Left ventricle myocardium superior (tissue), 1 donor: ENCODE results near the gene ATP6V0A4. TPM values are rescaled to one million over a fixed set of nuclear protein-coding genes. Genes with fewer than 3 reads are reported as not detected.
"Not testable (repeated sequence)": the region's sequence is repeated elsewhere in the genome, so short reads cannot be mapped to it uniquely, and the experiment has no call there.

Experiments used
- ATAC-seq: fragments of 200-7000 bp; cut with Tn5 transposase; one replicate; pipeline ENCODE4 v1.9.1; 2020; ENCODE audit warnings: mild to moderate bottlenecking, moderate library complexity
- DNase-seq: peaks from one replicate; pipeline ENCODE4 v3.0.0-alpha.2; 2020
- intact Hi-C: fragments of 100-400 bp; cut with micrococcal nuclease; formaldehyde crosslinking; loops from one replicate; pipeline ENCODE4 v1.11.0; 2022
- total RNA-seq: library from RNA; stranded (reverse); fragmentation: NEBNext Ultra II Directional; extraction: Animal tissue kit (Norgen Biotek cat#: 25700); gene quantifications from one replicate; pipeline ENCODE4 v1.2.1, GENCODE V29; 2021
- donor health status: DM: no; HTN: yes; CAD: no; lungs with severe emphysema.

The ATP6V0A4 gene
- total RNA-seq, 1 donor from 2014 or later = not detected

DNA sequence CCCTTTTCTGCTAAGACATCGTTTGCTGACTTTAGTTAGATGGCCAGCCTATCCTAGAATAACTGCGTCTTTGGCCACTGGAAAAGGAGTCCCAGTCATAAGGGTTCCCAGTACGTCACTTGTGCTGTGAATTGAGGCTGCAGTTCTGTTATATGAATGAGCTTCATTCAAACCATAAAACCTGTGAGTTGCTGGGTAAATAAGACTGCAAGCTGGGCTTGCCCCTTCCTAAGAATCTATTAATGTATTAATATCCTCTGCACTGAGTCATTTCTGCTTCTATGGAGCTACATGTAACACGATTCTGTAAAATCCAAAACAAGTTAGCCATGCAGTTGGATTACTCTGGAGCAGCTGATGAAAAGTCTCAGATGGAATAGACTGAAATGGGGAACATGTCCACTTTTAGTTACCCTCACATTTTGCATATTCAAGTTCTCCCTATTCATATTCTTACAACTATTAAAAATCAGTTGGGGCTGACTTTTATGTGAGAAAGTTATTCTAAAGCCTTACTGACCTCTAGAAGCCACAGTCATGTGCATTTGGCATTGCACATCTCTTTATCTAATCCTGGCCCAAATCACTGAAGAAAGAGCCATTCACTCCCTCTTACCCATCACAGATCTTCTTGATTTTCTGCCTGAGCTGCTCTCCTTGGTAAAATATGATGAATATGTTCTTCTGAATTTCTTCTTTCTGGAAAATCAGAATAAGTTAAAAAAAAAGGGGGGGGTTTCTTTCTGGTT, 42.0 kb downstream of the ATP6V0A4 start:
- DNase-seq (no peak), ATAC-seq (no peak)
- intact Hi-C loops = no loop called here

GRCh38 chr7:138755331-138755747, 42.7 kb downstream of the ATP6V0A4 start:
- DNase-seq (no peak), ATAC-seq (no peak)
- intact Hi-C loops = no loop called here

GRCh38 chr7:138753610-138754009, 44.4 kb downstream of the ATP6V0A4 start:
- intact Hi-C loops = no loop called here
- no peak for DNase-seq
- no peak for ATAC-seq

DNA sequence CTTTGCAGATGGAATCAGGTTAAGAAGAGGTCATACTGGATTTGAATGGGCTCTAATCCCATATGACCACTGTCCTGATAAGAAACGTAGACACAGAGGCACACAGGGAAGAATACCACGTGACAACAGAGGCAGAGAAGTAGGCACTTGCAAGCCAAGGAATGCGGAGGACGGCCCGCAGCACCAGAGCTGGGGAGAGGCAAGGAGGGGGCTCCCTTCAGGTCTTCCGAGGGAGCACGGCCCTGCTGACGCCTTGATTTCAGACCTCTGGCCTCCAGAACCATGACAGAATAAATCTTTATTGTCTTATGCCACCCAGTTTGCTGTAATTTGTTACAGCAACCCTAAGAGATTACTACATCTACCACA, 44.9 kb downstream of the ATP6V0A4 start:
- intact Hi-C loops = no loop called here
- DNase-seq (no peak), ATAC-seq (no peak)

DNA sequence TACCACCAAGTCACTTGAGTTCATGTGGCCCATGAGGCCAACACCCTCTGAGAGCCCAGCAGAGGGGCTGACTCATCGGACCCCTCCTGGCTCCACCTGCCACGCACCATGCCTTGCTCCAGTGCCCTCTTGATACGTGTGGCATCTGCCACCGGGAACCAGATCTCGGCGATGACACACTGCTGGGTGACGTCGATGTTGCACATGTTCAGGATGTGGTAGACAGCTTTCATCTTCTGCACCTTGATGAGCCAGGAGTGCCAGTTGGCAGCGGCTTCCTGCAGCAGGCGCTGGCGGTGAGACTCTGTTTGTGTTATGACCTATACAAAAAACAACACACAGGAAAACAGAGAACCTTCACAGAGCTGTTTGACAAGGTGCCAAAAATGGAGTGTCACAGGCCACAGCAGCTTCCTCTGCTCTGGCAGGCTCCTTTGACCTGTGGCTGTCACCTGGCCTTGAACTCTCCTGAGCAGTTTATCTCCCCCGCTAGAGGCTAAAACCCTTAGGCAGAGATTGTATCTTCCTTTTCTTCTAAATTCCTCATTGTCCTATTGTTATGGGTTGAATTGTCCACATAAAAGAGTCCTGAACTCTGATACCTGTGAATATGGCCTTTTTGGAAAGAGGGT, 45.4 kb downstream of the ATP6V0A4 start:
- ATAC-seq (no peak), DNase-seq (peak; percentile 39)
- intact Hi-C loops = no loop called here

GRCh38 chr7:138750901-138751464, 47.0 kb downstream of the ATP6V0A4 start:
- DNase-seq = no peak
- intact Hi-C loops = no loop called here
- ATAC-seq = no peak

GRCh38 chr7:138750473-138750872, 47.5 kb downstream of the ATP6V0A4 start:
- DNase-seq (no peak), ATAC-seq (no peak)
- intact Hi-C loops = no loop called here

- ATAC-seq = no peak
- no peak for DNase-seq
- intact Hi-C loops = no loop called here
These were observed 48.0 kb downstream of the ATP6V0A4 start for GRCh38 chr7:138749960-138750359.

DNA sequence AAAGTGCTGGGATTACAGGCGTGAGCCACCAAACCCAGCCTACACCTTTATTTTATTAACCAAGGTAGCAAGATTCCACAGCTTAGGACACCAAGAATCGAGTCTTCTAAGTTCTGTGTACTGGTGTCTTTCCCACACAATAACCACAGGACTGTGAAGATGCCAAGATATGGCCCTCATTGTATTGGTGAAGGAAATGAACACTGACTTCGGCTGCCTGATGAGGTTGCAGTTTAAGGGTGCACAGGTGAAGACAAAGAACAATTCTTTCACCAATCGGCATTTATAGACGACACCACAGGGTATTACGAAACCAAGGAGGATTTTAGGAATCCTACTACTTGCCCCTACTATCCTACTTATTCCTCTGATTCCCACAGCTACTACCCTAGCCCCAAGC, 49.3 kb downstream of the ATP6V0A4 start:
- intact Hi-C loops = no loop called here
- no peak for DNase-seq
- ATAC-seq = no peak

GRCh38 chr7:138746073-138746472, 51.9 kb downstream of the ATP6V0A4 start:
- intact Hi-C loops = no loop called here
- DNase-seq (no peak), ATAC-seq (no peak)

DNA sequence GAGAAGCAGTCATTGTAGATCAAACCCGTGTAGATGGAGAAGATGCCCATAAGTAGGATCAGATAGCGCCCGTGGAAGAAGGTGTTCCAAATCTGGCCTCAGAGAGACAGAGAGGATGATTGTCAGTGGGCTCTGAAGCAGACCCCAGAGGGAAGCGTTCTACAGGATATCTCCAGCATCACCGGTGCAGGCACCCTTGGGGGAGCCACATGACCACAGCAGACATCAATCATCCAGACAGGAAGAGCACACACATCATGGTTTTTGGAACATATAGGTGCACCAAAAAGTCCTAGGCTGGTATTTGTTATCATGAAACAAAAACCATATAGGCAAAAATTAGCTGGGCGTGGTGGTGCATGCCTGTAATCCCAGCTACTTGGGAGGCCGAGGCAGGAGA, 52.8 kb downstream of the ATP6V0A4 start:
- DNase-seq (no peak), ATAC-seq (no peak)
- intact Hi-C loops = no loop called here

- no peak for DNase-seq
- intact Hi-C loops = no loop called here
These were observed 56.6 kb downstream of the ATP6V0A4 start for GRCh38 chr7:138741453-138741735.

DNA sequence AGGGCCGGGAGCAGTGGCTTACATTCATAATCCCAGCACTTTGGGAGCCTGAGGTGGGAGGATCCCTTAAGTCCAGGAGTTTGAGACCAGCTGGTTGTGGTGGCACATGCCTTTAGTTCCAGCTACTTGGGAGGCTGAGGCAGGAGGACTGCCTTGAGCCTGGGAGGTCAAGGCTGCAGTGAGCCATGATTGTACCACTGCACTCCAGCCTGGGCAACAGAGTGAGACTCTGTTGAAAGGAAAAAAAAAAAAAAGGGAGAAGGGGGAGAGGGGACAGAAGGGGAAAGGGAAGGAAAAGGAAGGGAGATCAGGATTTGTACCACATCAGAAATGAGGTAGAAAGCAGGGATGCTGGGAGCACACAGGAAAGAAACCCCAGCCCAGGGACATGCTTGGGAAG, 58.1 kb downstream of the ATP6V0A4 start:
- intact Hi-C loops = loop anchor here (2.0 kb wide), 1 partner anchor 579 kb away; no protein-coding TSS in a partner anchor
- DNase-seq (no peak), ATAC-seq (no peak)

More at GRCh38 chr7:138741453-138741735, 56.6 kb downstream of the ATP6V0A4 start:
- ATAC-seq = no peak

GRCh38 chr7:138738551-138739335, 59.3 kb downstream of the ATP6V0A4 start:
- intact Hi-C loops = loop anchor here (2.0 kb wide), 1 partner anchor 578 kb away; no protein-coding TSS in a partner anchor
- ATAC-seq (peak; percentile 79), DNase-seq (peak; percentile 90)

- intact Hi-C loops = loop anchor here (2.0 kb wide), 1 partner anchor 577 kb away; no protein-coding TSS in a partner anchor
- DNase-seq (no peak), ATAC-seq (no peak)
These were observed 59.9 kb downstream of the ATP6V0A4 start for GRCh38 chr7:138738114-138738513.

GRCh38 chr7:138735399-138735798, 62.6 kb downstream of the ATP6V0A4 start:
- ATAC-seq (no peak), DNase-seq (no peak)
- intact Hi-C loops = no loop called here

- ATAC-seq, DNase-seq, intact Hi-C loops: not testable (repeated sequence)
These were observed 66.3 kb downstream of the ATP6V0A4 start for GRCh38 chr7:138731733-138732132.

- no peak for ATAC-seq
- intact Hi-C loops = no loop called here
- DNase-seq = no peak
These were observed 68.6 kb downstream of the ATP6V0A4 start for GRCh38 chr7:138729444-138729843.

DNA sequence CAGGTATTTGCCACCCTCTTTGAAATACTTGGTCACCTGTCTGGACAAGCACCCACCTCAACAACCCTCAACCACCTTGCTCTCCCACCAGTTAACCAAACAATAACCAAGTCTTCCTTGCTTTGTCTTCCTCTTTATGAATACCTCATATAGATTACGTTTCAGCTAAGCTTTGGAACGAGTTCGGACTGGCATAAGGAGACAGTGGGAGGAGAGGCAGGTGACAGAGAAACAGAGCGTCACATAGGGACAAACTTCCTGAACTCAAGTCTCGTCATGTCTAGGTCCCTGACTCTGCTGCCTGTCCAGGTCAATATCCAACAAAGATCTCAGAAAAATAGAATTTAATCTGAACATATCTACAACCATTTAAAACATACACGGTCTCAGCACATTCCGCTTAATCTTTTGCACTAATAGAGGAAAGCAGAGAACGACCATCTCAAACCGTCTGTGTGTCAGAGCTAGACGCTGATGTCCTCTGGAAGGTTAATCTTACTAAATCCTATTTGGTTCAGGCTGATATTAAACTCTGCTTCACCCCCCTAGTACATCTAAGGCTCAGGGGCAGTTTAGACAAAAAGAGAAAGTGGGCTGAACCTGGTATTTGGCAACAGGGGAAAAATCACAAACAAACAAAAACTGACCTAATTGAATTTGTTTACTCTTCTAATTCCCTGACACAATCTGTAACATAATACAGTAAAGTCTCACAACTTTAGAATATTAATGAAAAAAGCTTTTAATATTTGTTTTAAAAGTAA, 70.5 kb downstream of the ATP6V0A4 start:
- no peak for DNase-seq
- intact Hi-C loops = no loop called here
- no peak for ATAC-seq
